Panc1 (cell line): ENCODE data around the gene AZGP1. TPM values are rescaled to one million over a fixed set of nuclear protein-coding genes. Genes with fewer than 3 reads are reported as not detected.
"Not testable (repeated sequence)": the region's sequence is repeated elsewhere in the genome, so short reads cannot be mapped to it uniquely, and the experiment has no call there.

Source experiments
- ATAC-seq: fragments of 200-7000 bp; cut with Tn5 transposase; 2 replicates; pipeline ENCODE4 v1.9.1; 2020; ENCODE audit warnings: mild to moderate bottlenecking, moderate library complexity
- BruUV-seq: library from RNA; stranded (reverse); fragments of 400-500 nt; replicated peaks from 2 replicates; lab custom pipeline; 2021; lab: Mats Ljungman, UMichigan
- CTCF ChIA-PET: fragments of 300-600 bp; sonication (Branson Sonifier 250); formaldehyde crosslinking; loops from one replicate; lab custom pipeline; 2022; ENCODE audit warnings: antibody characterized with exemption; lab: Charles Lee
- POLR2A ChIA-PET: fragments of 300-600 bp; sonication (Branson Sonifier 250); formaldehyde crosslinking; loops from one replicate; lab custom pipeline; 2022; ENCODE audit warnings: antibody characterized with exemption; lab: Charles Lee
- DNase-seq: peaks from one replicate; pipeline ENCODE4 v3.0.0-alpha.2; 2010; ENCODE audit warnings: low read depth, low spot score
- H3K27ac ChIP-seq: 2 replicates; pipeline ENCODE4 v1.5.1; 2011; ENCODE audit warnings: mild to moderate bottlenecking, low read length, inconsistent platforms
- H3K27me3 ChIP-seq: fragments of 200-500 bp; sonication (Bioruptor generic); 2 replicates; pipeline ENCODE4 v1.6.0; 2014; ENCODE audit warnings: low read length, inconsistent platforms; ENCODE audit not compliant: control insufficient read depth, insufficient read depth
- H3K36me3 ChIP-seq: fragments of 200-500 bp; sonication (Bioruptor generic); 2 replicates; pipeline ENCODE4 v1.5.1; 2014; ENCODE audit warnings: inconsistent platforms, mild to moderate bottlenecking, low read length, moderate library complexity; ENCODE audit not compliant: control insufficient read depth, insufficient read depth
- H3K4me1 ChIP-seq: 2 replicates; pipeline ENCODE4 v1.5.1; 2011; ENCODE audit warnings: inconsistent platforms, mild to moderate bottlenecking, low read length, moderate library complexity; ENCODE audit not compliant: control insufficient read depth, insufficient read depth
- H3K4me3 ChIP-seq, 2 experiments: 2 replicates each; pipeline ENCODE4 v1.5.1; 2011 to 2012; ENCODE audit warnings: low read depth in 2 of 2, low read length in 2 of 2, mild to moderate bottlenecking in 2 of 2, inconsistent platforms in 1 of 2, moderate library complexity in 1 of 2
- H3K9me3 ChIP-seq: fragments of 200-500 bp; sonication (Bioruptor generic); 2 replicates; pipeline ENCODE4 v1.5.1; 2014; ENCODE audit warnings: low read depth, mild to moderate bottlenecking, inconsistent platforms, low read length, moderate library complexity; ENCODE audit not compliant: control insufficient read depth, insufficient read depth
- CTCF ChIP-seq: fragments of 450-650 bp; IDR thresholded peaks from 2 replicates; pipeline ENCODE4 v1.5.1; 2017; ENCODE audit warnings: mild to moderate bottlenecking
- POLR2AphosphoS5 ChIP-seq: IDR thresholded peaks from 2 replicates; pipeline ENCODE4 v1.6.1; 2012; ENCODE audit warnings: mild to moderate bottlenecking, low read depth, low read length, moderate library complexity
- REST ChIP-seq, 2 experiments: IDR thresholded peaks; 2 replicates each; pipeline ENCODE4 v1.6.1; 2011 to 2012; ENCODE audit warnings: low read depth in 2 of 2, control low read depth in 1 of 2, low read length in 1 of 2, mild to moderate bottlenecking in 1 of 2, moderate library complexity in 1 of 2; ENCODE audit not compliant: insufficient read depth in 1 of 2
- SIN3A ChIP-seq: IDR thresholded peaks from 2 replicates; pipeline ENCODE4 v1.6.1; 2012; ENCODE audit warnings: low read depth, mild to moderate bottlenecking, low read length, moderate library complexity, borderline replicate concordance; ENCODE audit not compliant: insufficient read depth
- TCF7L2 ChIP-seq: IDR thresholded peaks from 2 replicates; pipeline ENCODE4 v1.6.1; 2011; ENCODE audit warnings: mild to moderate bottlenecking, low read depth, low read length, inconsistent platforms
- in situ Hi-C: cut with HindIII; loops from 2 replicates; pipeline ENCODE4 v1.10.0; 2016; ENCODE audit warnings: low sequenced_read_pairs, low pct_unique_long_range_greater_than_20kb
- intact Hi-C: fragments of 100-400 bp; cut with micrococcal nuclease; formaldehyde crosslinking; loops from one replicate; pipeline ENCODE4 v1.10.0; 2022; ENCODE audit not compliant: unreplicated experiment
- total RNA-seq: library from RNA; stranded (reverse); gene quantifications from one replicate; pipeline ENCODE4 v1.2.1, GENCODE V29; 2021; ENCODE audit not compliant: unreplicated experiment

Gene AZGP1
- total RNA-seq, 1 experiment from 2014 or later = 0.49 TPM

- H3K27me3 ChIP-seq = peaks cover 3% of the 10 kb centered on the region
- ChIA-PET POLR2A (interaction anchor here (0.6 to 0.7 kb wide), 2 partner anchors 11 to 60 kb away, joined by 3 to 6 read pairs; no protein-coding TSS in a partner anchor), CTCF (no interaction called here)
- in situ Hi-C loops = no loop called here
- no peaks in the 10 kb centered on the region for H3K4me1 ChIP-seq
- H3K9me3 ChIP-seq = peaks cover 21% of the 10 kb centered on the region; the same call in 1 of the 2 replicates
- no peak overlapping the region for H3K27ac ChIP-seq
- no peak for DNase-seq
- no TSS peak for BruUV-seq
- TF ChIP-seq TCF7L2 (no peak), POLR2AphosphoS5 (no peak), CTCF (no peak), REST (IDR thresholded peaks at IDR 0.05; ENCODE audit: insufficient read depth in 1 of 2, low read depth in 2 of 2, low read length in 1 of 2) (no peak), SIN3A (no peak)
- intact Hi-C loops = no loop called here
- no peak overlapping the region for H3K4me3 ChIP-seq
- ATAC-seq = no peak
- no peaks in the 10 kb centered on the region for H3K36me3 ChIP-seq
These were observed 37.5 kb downstream of the AZGP1 start for GRCh38 chr7:99938296-99938695.

- H3K36me3 ChIP-seq, in situ Hi-C loops, DNase-seq, POLR2A ChIA-PET, intact Hi-C loops, H3K4me3 ChIP-seq, BruUV-seq, H3K27ac ChIP-seq, ATAC-seq, CTCF ChIA-PET, H3K4me1 ChIP-seq: not testable (repeated sequence)
- peaks cover 18% of the 10 kb centered on the region for H3K27me3 ChIP-seq
- peaks cover 17% of the 10 kb centered on the region; the same call in 1 of the 2 replicates for H3K9me3 ChIP-seq
These were observed 40.8 kb downstream of the AZGP1 start for GRCh38 chr7:99935009-99935408.

- ATAC-seq = no peak
- no peaks in the 10 kb centered on the region for H3K9me3 ChIP-seq
- no peak overlapping the region for H3K4me3 ChIP-seq
- intact Hi-C loops = no loop called here
- BruUV-seq = no TSS peak
- H3K4me1 ChIP-seq = no peaks in the 10 kb centered on the region; the same call in 1 of the 2 replicates
- POLR2A ChIA-PET = no interaction called here
- no peak overlapping the region for H3K27ac ChIP-seq
- no peak for TF ChIP-seq POLR2AphosphoS5
- TF ChIP-seq REST (IDR thresholded peaks at IDR 0.05; ENCODE audit: insufficient read depth in 1 of 2, low read depth in 2 of 2, low read length in 1 of 2) = no peak
- no peak for TF ChIP-seq TCF7L2
- no peak for TF ChIP-seq CTCF
- TF ChIP-seq SIN3A = no peak
- no peaks in the 10 kb centered on the region for H3K36me3 ChIP-seq
- DNase-seq = no peak
- in situ Hi-C loops = no loop called here
- CTCF ChIA-PET = no interaction called here
- peaks cover 35% of the 10 kb centered on the region for H3K27me3 ChIP-seq
These were observed 45.5 kb downstream of the AZGP1 start for GRCh38 chr7:99930376-99930775.
